ENCODE results near the gene SCGB1A1.
"Not testable (repeated sequence)": the region's sequence is repeated elsewhere in the genome, so short reads cannot be mapped to it uniquely, and the experiment has no call there.

DNA sequence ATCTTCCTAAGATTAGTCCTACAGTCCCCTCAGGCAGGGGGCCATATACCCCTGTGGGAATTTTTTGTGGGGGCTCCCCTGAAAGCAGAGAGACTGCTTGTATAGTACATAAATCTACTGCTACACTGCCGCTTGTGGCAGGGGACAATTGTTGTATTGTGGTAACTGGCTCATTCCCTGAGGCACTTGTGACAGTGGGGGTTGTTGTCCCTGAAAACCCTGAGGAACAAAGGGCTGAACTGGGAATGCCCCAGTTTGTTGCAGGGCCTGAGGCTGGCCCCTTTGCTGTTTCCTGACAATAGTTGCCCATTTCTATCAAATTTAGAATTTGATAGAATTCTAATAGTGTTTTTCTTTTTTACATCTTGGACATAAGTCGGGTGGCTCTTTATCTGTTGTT is 39.2 kb upstream of the SCGB1A1 start:
- not testable (repeated sequence) for TF ChIP-seq POLR2A (IDR thresholded peaks at IDR 0.05; ENCODE audit: low read length); GATA1 (IDR thresholded peaks at IDR 0.05; ENCODE audit: low read depth, low read length)
